Loucy (cell line): ENCODE results near the gene UBE2C.

ENCODE experiments used
- H2AFZ ChIP-seq: fragments of 200-600 bp; sonication (generic); 2 replicates; pipeline ENCODE4 v1.6.0; 2016; ENCODE audit warnings: antibody characterized with exemption, mild to moderate bottlenecking, low read length, moderate library complexity
- H3F3A ChIP-seq: fragments of 200-600 bp; 2 replicates; pipeline ENCODE4 v1.6.0; 2016; ENCODE audit warnings: antibody characterized with exemption, low read depth, mild to moderate bottlenecking
- H3K27me3 ChIP-seq: fragments of 200-600 bp; sonication (generic); 2 replicates; pipeline ENCODE4 v1.6.1; 2014; ENCODE audit warnings: low read length, mild to moderate bottlenecking; ENCODE audit not compliant: insufficient read depth, poor library complexity, severe bottlenecking
- H3K36me3 ChIP-seq: fragments of 200-600 bp; sonication (generic); 2 replicates; pipeline ENCODE4 v1.6.1; 2016; ENCODE audit warnings: low read length; ENCODE audit not compliant: insufficient read depth
- H3K4me1 ChIP-seq: fragments of 200-600 bp; sonication (generic); 2 replicates; pipeline ENCODE4 v1.5.1; 2014; ENCODE audit warnings: low read length, mild to moderate bottlenecking; ENCODE audit not compliant: insufficient read depth, poor library complexity, severe bottlenecking
- H3K4me2 ChIP-seq: fragments of 200-600 bp; sonication (generic); 2 replicates; pipeline ENCODE4 v1.6.0; 2014; ENCODE audit warnings: antibody characterized with exemption, low read length, low read depth, mild to moderate bottlenecking; ENCODE audit not compliant: poor library complexity, severe bottlenecking
- H3K4me3 ChIP-seq: fragments of 200-600 bp; sonication (generic); 2 replicates; pipeline ENCODE4 v1.5.1; 2014; ENCODE audit warnings: low read length, mild to moderate bottlenecking, mixed read lengths; ENCODE audit not compliant: poor library complexity, severe bottlenecking
- H3K79me2 ChIP-seq: fragments of 200-600 bp; sonication (generic); 2 replicates; pipeline ENCODE4 v1.6.1; 2014; ENCODE audit warnings: low read length; ENCODE audit not compliant: insufficient read depth
- H3K9ac ChIP-seq: fragments of 200-600 bp; sonication (generic); 2 replicates; pipeline ENCODE4 v1.6.0; 2014; ENCODE audit warnings: mild to moderate bottlenecking, low read depth, low read length, moderate library complexity; ENCODE audit not compliant: poor library complexity, severe bottlenecking
- H3K9me2 ChIP-seq: fragments of 200-600 bp; sonication (generic); replicated peaks from 2 replicates; pipeline ENCODE4 v1.6.1; 2016; ENCODE audit warnings: low read depth, low read length, mixed read lengths
- H3K9me3 ChIP-seq: fragments of 200-600 bp; sonication (generic); 2 replicates; pipeline ENCODE4 v1.6.1; 2014; ENCODE audit warnings: mild to moderate bottlenecking, antibody characterized with exemption, low read length, low read depth; ENCODE audit not compliant: insufficient read depth
- H4K20me1 ChIP-seq: fragments of 200-600 bp; sonication (generic); 2 replicates; pipeline ENCODE4 v1.6.0; 2014; ENCODE audit warnings: antibody characterized with exemption, low read length, mild to moderate bottlenecking; ENCODE audit not compliant: insufficient read depth, poor library complexity, severe bottlenecking
- CTCF ChIP-seq: fragments of 200-600 bp; sonication (generic); conservative IDR thresholded peaks from 2 replicates; pipeline ENCODE4 v1.5.1; 2014; ENCODE audit warnings: mild to moderate bottlenecking, antibody characterized with exemption, low read length
- EZH2phosphoT487 ChIP-seq: fragments of 200-600 bp; IDR thresholded peaks from 2 replicates; pipeline ENCODE4 v1.6.1; 2018; ENCODE audit warnings: antibody characterized with exemption, mild to moderate bottlenecking, moderate library complexity, borderline replicate concordance

Gene UBE2C

GRCh38 chr20:45772693-45773092 is 39.8 kb upstream of the UBE2C start:
- Histone ChIP-seq H3K4me2 (no peak overlapping the region), H3K9ac (no peak overlapping the region), H2AFZ (no peak overlapping the region), H3K4me1 (no peaks in the 10 kb centered on the region), H3K9me2 (no peaks in the 10 kb centered on the region), H3K9me3 (no peaks in the 10 kb centered on the region), H3K27me3 (no peaks in the 10 kb centered on the region), H3F3A (no peaks in the 10 kb centered on the region), H4K20me1 (no peaks in the 10 kb centered on the region), H3K79me2 (no peaks in the 10 kb centered on the region), H3K4me3 (no peak overlapping the region), H3K36me3 (no peaks in the 10 kb centered on the region)
- TF ChIP-seq CTCF (no peak), EZH2phosphoT487 (no peak)

DNA sequence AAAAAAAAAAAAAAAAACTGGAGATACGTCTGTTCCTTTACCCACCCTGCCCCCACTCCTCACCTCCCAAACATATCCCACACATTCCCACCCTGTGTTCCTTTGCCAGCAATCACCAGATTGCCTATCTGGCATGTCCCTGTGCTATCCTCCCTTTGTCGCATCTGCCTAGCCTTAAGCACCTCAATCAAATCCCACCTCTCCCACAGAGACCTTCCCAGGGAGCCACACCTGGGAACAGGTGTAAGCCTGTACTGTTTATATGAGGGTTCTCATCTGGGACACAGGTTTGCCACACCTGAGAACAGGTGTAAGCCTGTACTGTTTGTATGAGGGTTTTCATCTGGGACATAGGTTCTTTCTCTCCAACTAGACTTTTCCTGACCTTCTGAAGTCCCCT is 37.5 kb upstream of the UBE2C start:
- Histone ChIP-seq H3K79me2 (no peaks in the 10 kb centered on the region), H3K4me1 (no peaks in the 10 kb centered on the region), H3K4me2 (no peak overlapping the region), H3F3A (no peaks in the 10 kb centered on the region), H3K9ac (no peak overlapping the region), H4K20me1 (no peaks in the 10 kb centered on the region), H3K4me3 (no peak overlapping the region), H3K9me2 (no peaks in the 10 kb centered on the region), H2AFZ (no peak overlapping the region), H3K36me3 (no peaks in the 10 kb centered on the region), H3K9me3 (no peaks in the 10 kb centered on the region), H3K27me3 (no peaks in the 10 kb centered on the region)
- no peak for TF ChIP-seq EZH2phosphoT487
- no peak for TF ChIP-seq CTCF

DNA sequence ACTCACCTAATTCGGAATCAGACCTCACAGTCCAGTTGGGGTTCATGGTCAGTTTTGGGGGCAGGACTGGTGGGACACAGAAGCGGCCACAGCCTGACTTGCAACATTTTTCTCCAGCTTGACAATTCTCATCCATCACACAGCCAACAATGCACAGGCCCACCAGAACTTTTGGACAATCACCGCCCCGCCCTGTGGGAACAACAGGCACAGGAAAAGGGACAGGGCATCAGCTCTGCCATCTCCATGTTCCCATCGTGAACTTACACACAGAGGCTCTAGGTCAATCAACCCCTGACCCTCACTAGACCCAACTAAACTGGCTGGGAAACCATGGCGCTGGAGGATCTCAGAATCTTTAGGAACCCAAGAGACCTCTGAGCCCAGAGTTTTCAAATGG is 37.0 kb upstream of the UBE2C start:
- Histone ChIP-seq H3K9me2 (no peaks in the 10 kb centered on the region), H2AFZ (no peak overlapping the region), H3K4me3 (no peak overlapping the region), H4K20me1 (no peaks in the 10 kb centered on the region), H3K27me3 (no peaks in the 10 kb centered on the region), H3K9ac (no peak overlapping the region), H3K79me2 (no peaks in the 10 kb centered on the region), H3K4me1 (no peaks in the 10 kb centered on the region), H3K4me2 (no peak overlapping the region), H3F3A (no peaks in the 10 kb centered on the region), H3K9me3 (no peaks in the 10 kb centered on the region), H3K36me3 (no peaks in the 10 kb centered on the region)
- no peak for TF ChIP-seq CTCF
- TF ChIP-seq EZH2phosphoT487, result no peak
